HG03060 (cell line): ENCODE measurements around the gene NTF3.

Source experiments
- ATAC-seq: cut with Tn5 transposase; IDR thresholded peaks from one replicate; pipeline ENCODE4 v1.9.1; 2021; ENCODE audit warnings: low read depth, moderate number of reproducible peaks; ENCODE audit not compliant: unreplicated experiment

The NTF3 gene

DNA sequence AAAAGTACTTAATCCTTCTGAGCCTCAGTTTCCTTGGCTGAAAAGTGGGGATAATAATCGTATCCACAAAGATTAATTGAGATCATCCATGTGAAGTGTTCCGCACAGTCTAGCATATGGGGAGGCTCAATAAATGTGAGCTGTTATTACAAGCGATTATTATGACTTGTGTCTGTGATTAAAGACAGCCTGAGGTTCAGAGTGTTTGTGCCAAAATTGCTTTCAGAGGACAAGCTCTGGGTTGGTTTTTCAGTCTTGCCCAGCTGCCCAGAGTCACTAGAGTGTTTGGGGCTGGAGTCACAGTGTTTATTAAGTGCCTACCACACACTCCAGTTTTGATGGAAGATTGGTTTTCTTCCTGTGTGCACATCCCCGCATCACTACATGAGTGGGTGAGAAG lies 53.5 kb downstream of the NTF3 start:
- ATAC-seq = no peak

DNA sequence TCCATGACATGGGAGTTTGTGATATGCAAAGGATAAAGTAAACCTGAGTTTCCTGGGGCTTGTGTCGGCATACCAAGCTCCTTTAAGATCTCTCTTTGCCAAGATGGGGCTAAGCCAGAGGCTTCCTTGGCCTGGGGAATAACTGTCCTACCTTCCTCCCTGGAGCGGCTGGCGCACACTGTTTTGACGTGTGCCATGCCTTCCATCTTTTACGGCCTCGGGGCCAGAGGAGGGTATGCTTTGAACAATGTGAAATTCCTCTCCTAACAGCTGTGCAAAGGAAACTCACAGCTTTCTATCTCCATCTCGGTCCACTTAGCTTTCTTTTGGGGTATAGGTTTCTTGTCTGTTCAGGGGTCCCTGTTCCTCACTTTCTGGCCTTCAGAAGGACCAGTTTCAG lies 55.2 kb downstream of the NTF3 start:
- no peak for ATAC-seq

DNA sequence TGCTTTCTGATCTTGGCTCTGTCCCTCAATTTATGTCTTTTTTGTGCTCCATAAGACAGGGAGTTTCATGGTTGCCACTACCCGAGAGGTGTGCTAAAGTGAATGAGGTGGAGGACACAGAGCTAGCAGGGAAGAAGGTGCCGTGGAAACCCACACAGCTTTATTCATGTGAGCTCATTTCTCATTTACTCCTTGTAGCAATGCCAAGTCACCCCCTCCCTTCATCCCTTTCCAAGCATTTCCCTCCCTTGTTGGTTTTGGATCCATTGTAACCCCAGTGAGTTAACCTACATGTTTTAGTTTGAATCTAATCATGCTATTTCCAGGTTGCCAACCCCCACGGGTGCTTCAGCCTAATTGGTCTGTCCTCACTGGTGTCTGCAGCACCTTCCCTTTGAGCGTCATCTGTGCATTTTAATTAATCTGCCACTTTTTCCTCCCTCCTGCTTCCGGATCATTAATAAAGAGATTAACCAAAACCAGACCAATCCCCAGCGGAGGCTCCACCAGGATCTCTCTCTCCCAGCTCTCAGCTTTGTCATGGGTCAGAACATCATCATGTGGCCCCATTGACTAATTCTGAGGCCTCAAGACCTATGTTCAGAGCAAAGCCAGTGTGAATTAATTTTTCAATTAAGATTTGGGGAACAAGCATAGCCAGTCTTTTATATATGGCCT lies 56.2 kb downstream of the NTF3 start:
- no peak for ATAC-seq

DNA sequence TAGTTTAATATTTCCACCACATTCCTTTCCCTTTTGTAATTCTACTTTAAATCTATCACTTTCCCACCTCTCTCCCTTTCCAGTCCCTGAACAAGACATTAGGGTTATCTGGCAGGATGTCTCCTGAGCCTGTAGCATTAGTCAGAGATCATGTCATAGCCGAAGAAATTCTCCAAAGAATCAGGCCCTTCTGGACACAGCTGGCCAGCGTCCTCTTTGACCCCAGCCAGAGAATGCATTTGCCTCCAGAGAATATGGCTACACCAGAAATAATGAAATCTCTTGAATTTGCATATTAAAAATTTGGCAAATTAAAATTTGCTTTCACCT lies 56.7 kb downstream of the NTF3 start:
- no peak for ATAC-seq

DNA sequence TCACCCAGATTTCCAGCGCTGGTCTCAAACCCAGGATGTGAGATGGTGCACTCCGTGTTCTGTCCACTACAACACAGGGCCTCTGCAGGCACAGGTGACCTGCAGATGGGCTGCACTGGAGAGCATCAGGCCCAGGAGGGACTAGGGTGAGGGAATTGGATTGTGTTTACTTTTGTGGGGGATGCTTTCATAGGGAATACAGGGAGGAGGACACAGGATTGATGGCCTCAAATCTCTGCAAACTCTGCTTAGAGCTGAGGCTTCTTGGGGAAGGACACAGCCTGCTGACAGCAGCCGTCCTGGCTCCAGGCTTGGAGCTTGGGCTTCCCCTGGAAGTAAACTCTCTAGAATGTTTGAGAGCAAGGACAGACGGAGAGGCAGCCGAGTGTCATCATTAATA lies 57.1 kb downstream of the NTF3 start:
- ATAC-seq = no peak

DNA sequence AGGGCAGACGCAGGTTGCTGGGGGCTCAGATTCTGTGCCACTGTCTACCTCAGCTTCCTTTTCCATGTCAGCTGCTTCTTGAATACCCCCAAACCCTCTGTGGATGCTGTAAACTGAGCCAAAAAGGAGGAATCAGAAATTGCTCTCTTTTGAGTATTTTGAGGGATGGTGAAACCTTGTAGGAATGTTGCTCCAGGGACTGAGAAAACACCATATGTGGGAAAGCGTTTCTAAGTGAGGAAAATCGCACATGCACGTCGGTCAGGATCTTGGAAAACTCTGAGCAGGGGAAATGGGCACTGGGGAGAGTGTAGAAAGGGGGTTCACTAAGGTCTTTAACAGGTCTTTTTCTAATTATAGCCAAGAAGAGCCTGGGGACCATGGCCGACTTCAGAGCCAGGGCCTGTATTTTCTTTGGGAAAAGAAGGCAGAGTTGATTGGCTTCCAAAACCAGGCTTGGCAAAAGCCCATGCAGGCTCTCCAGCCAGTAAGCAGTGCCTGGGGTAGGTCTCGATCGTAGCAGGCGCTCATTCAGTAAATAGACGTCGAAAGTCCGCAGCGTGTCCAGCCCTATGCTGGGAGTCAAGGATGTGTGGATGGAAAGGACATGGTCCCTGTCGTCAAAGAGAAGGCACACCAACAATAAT lies 58.0 kb downstream of the NTF3 start:
- ATAC-seq = no peak

DNA sequence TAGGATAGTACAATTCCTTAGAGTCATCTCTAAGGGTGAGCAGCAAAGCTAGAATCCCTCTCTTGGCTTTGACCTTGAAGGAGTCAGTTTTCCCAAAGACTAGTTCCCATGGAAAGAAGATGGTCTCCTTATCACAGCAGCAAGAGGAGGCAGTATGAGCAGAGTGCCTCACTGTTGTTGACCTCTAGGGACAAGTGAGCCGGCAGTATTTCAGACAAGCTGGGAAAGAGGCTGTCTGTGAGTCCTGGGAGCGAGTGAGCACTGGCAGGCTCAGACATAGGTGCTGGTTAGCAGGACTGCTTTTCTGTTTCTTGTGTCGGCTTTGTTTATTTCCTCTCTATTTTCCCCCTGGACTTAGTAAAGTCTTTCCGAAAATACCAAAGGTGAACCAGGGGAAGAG lies 60.7 kb downstream of the NTF3 start:
- no peak for ATAC-seq

DNA sequence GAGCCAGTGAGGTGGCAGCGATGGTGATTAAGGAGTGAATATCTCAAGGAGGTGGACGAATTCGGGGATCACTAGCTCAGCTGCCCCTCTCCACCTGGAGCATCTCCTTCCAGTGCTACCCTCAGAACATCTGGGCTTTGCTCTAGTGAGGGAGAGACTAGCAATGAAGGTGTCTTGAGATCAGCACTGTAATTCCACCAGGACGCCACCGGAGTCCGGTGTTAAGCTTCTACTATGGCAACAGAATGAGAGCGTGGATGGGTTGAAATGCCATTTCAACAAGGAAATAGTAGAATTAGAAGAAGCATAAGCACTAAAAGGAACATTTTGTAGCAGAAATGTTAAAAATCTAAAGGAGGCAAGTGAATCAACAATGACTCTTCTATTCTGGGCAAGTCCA lies 61.1 kb downstream of the NTF3 start:
- ATAC-seq = no peak

DNA sequence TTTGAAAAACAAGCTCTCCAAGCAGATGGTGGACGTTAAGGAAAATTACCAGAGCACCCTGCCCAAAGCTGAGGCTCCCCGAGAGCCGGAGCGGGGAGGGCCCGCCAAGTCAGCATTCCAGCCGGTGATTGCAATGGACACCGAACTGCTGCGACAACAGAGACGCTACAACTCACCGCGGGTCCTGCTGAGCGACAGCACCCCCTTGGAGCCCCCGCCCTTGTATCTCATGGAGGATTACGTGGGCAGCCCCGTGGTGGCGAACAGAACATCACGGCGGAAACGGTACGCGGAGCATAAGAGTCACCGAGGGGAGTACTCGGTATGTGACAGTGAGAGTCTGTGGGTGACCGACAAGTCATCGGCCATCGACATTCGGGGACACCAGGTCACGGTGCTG lies 62.4 kb downstream of the NTF3 start:
- no peak for ATAC-seq

DNA sequence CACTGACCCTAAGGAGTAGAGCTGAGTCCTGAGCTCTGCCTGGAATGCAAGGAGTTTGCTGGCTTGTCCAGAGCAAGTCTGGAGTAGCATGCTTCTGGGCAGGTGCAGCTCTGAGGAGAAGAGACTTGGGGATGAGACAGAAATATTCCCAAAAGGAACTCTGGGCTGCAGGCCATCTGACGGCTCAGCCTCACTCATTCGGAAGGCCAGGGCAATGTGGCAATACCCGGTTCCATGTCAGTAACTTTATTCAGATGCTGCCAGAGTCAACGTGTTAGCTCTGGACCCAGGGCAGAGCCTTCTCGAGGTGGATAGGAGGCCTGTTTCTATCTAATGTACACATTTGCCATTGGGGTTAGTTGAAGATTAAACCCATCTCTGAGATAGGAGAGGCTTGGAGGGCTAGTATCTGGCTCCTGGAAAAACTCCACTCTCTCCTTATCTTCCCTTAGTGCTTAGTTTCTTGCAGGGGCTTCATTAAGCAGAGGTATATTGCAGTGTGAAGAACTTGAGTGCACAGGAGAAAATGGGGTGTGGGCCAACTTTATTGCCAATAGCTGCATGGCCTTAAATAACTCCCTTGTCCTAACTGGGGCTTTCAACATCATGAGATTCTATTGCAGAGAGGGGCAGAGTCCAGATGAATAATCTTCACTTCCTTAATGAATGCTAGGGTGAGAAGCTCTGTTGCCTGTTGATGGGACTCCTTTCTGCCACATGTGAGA lies 65.6 kb downstream of the NTF3 start:
- no peak for ATAC-seq

DNA sequence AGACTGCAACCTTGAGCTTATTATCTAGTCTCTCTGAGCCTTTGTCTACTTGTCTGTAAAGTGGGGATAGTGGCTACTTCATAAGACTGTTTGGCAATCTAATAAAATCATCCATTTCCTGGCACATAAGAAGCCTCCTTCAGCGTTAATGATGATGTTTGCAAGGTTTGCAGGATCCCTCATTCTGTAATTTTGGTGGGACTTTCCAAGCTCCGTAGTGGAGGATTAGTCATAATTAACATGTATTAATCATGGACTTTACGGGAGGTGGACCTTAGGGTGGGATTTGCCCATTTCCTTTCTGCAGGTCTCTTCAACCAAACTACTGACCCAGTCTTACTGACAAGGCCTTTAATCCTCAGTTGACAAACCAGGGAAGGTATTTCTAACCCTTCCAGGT lies 66.2 kb downstream of the NTF3 start:
- no peak for ATAC-seq

DNA sequence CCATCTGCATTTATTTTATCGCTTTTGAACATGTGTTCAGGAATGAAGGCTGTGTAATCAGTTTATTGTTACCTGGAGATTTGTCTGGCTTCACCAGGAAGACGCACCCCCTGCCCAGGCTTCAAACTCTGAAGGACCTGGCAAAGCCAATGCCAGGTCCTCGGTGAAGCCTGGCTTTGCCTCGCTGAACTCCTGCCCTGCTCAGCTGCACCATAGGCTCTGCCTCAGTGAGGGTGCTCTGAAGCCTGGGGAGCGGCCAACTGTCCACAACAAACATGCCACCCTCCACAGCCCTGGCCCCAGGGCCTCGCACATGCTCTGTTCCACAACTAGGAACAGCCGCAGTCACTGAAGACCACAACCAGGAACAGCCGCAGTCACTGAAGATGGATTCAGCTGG lies 66.9 kb downstream of the NTF3 start:
- ATAC-seq = no peak

DNA sequence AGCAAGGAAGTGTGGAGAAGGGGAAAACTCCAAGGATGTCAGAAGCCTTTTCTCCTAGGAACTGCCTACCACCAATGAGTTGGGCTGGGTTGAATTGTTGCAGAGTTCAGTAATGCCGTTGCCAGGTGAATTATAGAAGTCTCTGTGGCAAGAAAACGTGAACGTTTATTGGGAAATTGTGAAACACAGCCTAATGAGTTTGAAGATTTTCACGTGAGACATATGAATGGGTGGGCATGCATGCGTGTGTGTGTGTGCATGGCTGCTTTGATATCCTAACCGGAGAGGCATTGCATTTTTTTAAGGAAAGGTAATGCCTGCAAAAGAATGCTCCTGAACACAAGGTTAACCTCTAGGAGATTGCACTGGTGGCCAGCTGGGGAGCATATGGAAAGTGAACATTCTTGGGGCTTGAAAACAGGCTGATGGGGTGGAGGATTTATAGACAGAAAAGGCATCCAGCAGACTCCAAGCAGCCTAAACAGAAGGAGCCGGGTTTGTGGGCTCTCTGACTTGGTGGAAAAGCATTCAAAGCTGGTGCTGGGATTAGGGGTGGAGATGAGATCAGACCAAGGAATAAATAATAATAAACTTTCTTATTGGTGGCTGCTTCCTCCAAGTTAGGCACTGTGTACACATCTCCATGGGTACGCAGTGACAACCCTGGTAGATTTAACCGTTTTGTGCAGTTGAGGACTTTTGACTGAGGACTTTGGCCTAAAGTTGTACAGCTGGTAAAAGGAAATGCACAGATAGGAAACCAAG lies 67.8 kb downstream of the NTF3 start:
- ATAC-seq = no peak

DNA sequence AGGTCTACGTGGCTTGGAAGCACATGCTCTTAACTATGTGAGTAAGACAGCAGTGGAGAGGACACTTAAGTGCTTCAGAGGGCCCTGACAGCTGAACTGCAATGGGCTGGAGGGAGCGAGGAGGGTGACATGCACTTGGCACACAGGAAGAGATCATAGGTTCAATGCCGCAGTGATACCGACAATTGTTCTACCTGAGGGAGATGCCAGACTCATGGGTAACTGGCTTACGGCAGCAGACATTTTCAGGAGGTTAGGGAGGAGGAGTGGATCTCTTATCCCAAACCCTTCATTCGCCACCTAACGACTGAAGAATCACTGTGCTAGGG lies 68.4 kb downstream of the NTF3 start:
- ATAC-seq = no peak

DNA sequence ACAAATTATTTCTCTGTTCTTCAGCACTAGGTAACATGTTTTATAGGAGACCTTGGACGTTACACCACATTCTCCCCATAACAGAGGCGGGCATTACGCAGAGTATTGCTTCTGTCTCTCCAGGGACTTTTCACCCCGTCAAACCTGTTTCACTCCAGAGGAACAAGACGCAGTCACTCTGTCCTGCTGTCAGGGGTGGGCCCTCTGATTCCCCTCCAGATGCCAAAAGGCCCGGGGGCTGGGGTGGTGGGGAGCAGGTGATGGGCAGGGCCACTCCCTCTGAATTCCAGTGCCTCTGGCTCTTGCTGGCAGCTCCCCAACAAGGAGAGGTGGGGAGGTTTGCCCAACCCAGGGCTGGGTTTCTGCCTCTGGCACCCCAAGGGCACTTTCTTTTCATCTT lies 71.9 kb downstream of the NTF3 start:
- no peak for ATAC-seq

DNA sequence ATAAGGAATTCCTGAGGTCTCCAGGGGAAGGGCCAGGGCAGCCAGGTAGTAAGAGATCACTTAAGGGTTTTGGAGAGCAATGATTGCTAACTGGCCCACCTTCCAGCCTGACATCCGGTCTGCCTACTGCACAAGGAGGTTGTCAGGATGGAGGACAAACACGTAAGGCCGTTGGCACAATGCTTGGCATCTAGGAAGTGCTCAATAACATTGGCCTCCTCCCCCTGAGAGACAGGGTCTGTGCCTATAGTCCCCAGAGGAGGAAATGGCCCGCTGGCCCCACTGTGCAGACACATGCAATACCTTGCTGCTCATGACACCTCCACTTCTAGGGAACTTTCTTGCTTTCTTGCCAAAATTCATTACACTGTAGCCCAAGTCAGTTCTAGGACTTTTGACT lies 73.2 kb downstream of the NTF3 start:
- no peak for ATAC-seq

DNA sequence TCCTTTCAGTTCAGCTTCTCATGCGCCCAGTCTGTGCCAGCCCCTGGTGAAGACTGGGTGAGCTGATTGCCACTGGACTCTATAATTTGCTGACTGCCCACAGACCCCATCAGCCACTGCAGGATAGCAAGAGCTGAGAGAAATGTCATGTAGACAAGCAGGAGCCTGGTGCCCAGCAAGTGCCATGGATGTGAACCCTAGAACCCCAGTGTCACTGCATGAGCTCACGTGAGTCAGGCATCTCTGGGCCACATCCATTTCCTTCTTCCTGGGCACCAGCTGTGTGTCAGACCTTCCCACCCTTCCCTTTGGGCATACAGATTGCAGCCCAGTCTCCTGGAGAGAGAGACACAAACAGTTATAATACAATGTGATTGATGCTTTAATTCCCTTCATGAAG lies 73.8 kb downstream of the NTF3 start:
- ATAC-seq = no peak

DNA sequence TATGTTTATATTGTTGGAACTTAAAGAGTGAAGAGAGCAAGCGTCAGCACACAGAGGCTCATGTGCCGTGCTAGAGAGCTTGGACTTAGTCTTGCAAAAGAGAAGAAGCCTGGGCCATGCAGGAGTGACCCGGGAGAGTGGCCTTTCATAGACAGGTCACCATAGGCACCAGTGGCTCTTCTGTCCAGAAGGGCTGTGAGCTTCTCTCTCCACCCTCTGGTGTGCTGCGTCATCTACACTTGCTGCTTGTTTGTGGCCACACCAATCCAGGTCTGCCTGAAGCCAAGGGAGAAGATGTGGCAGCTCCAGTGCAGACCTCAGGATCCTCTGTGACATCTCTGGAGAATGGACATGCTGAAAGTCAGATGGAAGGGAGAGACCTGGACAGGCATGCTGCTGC lies 74.4 kb downstream of the NTF3 start:
- ATAC-seq = no peak

DNA sequence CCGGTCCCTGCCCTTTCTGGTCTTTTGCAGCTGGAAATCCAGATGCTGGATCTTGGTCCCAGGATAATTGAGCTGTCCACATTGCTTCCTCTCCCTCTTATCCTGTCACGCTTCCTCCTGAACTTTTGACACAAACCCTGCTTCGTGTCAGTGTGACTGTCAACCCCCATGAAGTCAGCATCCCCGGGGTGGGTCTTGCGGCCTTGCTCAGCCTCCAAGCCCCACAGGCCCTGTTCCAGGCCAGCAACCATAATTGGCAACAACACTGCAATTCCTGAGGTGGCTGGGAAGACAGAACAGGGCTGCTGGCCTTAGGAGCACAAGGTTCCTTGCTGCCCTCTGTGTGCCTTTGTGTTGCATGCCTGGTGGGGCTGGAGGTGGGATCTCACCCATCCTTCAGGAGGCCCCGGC lies 74.9 kb downstream of the NTF3 start:
- ATAC-seq = no peak

DNA sequence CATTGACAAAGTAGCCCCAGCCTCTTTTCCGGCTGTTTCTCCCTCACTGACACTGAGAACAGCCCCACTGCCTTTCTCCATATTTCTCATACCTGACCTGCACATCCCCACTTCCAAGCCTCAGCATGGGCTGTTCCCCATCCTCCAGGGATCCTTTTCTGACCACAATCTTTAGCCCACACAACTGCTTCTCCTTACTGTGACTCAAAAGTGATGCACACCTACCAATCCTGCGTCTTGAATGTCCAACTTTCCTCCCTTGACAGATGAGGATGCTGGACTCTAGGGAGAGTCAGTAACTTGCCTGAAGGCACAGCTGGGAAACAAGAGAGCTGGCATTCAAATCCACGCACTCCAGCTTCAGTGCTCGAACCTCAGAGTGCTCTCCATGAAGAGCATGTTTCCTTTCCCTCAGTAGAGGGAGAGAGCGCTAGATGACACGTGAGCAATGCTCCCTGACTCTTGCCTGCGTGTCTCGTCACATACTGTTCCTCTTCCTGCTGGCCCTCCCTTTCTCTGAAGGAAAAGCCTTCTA lies 75.6 kb downstream of the NTF3 start:
- ATAC-seq = no peak

DNA sequence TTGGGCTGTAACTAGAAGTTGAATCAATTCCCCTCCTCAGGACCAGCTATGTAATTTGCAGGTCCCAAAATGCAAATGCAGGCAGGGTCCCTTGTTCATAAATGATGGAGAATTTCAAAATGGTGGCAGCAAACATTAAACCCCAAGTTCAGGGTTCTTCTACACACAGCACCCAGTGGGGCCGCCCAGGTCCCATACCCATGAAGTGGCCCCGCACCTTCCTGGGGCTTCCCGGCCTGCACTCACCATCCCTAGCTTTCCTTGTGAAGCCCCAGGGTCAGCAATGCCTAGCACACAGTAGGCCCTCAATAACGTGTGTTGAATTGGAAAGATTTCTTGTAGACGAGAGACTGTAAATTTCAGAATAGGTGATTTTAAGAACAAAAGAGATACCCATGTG lies 76.0 kb downstream of the NTF3 start:
- ATAC-seq = no peak
